Cardiac muscle cell (in vitro differentiated cells and primary cell): ENCODE measurements around the gene CDC45. TPM values are rescaled to one million over a fixed set of nuclear protein-coding genes. Genes with fewer than 3 reads are reported as not detected.

Source experiments
- DNase-seq, 2 donors: peaks; one replicate each; pipeline versions ENCODE4 v3.0.0 to v3.0.0-alpha.2; 2010 to 2017; ENCODE audit warnings: low read depth in 1 of 2, low spot score in 1 of 2
- H3K27ac ChIP-seq: fragments of 200-600 bp; sonication (generic); 2 replicates; pipeline ENCODE4 v1.5.1; 2016
- H3K27me3 ChIP-seq: fragments of 200-600 bp; sonication (generic); 2 replicates; pipeline ENCODE4 v1.6.0; 2016; ENCODE audit warnings: control low read depth
- H3K36me3 ChIP-seq: fragments of 200-600 bp; sonication (generic); 2 replicates; pipeline ENCODE4 v1.5.1; 2016; ENCODE audit warnings: control low read depth
- H3K4me1 ChIP-seq: fragments of 200-600 bp; sonication (generic); 2 replicates; pipeline ENCODE4 v1.8.1; 2017; ENCODE audit warnings: low read depth, mild to moderate bottlenecking, mixed run types
- H3K4me3 ChIP-seq: fragments of 200-600 bp; sonication (generic); 2 replicates; pipeline ENCODE4 v1.5.1; 2016; ENCODE audit warnings: mild to moderate bottlenecking
- H3K9me3 ChIP-seq: fragments of 200-600 bp; sonication (generic); 2 replicates; pipeline ENCODE4 v1.5.1; 2017; ENCODE audit warnings: low read depth, mild to moderate bottlenecking, control low read depth
- CTCF ChIP-seq: IDR thresholded peaks from 2 replicates; pipeline ENCODE4 v1.5.1; 2012; ENCODE audit warnings: low read depth, mild to moderate bottlenecking, low read length
- polyA plus RNA-seq: library from polyadenylated mRNA; unstranded; fragments of >200 nt; fragmentation: Nextera tagmentation; extraction: Ambion mirVana; gene quantifications from 2 replicates; pipeline ENCODE4 v1.2.1, GENCODE V29; 2016
- total RNA-seq: library from RNA; depleted of rRNA; stranded (reverse); fragments of >200 nt; gene quantifications from 2 replicates; pipeline ENCODE4 v1.2.3, GENCODE V29; 2016

CDC45 gene
- total and polyA plus RNA-seq, 2 experiments from 2014 or later = 7.6 to 15.5 TPM

- H3K27ac ChIP-seq = no peak overlapping the region
- no peaks in the 10 kb centered on the region for H3K9me3 ChIP-seq
- H3K36me3 ChIP-seq = no peaks in the 10 kb centered on the region
- H3K4me1 ChIP-seq = no peaks in the 10 kb centered on the region
- H3K4me3 ChIP-seq = no peak overlapping the region
- no peak for DNase-seq
- no peaks in the 10 kb centered on the region for H3K27me3 ChIP-seq
- TF ChIP-seq CTCF = no peak
These were observed 25.4 kb downstream of the CDC45 start for GRCh38 chr22:19504900-19505734.

GRCh38 chr22:19505735-19506126 lies 26.0 kb downstream of the CDC45 start:
- H3K4me1 ChIP-seq = no peaks in the 10 kb centered on the region

GRCh38 chr22:19506212-19506611 lies 26.5 kb downstream of the CDC45 start:
- H3K36me3 ChIP-seq = no peaks in the 10 kb centered on the region
- H3K27me3 ChIP-seq = no peaks in the 10 kb centered on the region
- no peak for TF ChIP-seq CTCF
- no peak overlapping the region for H3K27ac ChIP-seq
- no peak overlapping the region for H3K4me3 ChIP-seq
- no peaks in the 10 kb centered on the region for H3K9me3 ChIP-seq
- H3K4me1 ChIP-seq = no peaks in the 10 kb centered on the region
- DNase-seq = no peak

More at GRCh38 chr22:19505735-19506126, 26.0 kb downstream of the CDC45 start:
- no peak for DNase-seq
- no peaks in the 10 kb centered on the region for H3K9me3 ChIP-seq
- no peaks in the 10 kb centered on the region for H3K36me3 ChIP-seq
- no peak overlapping the region for H3K4me3 ChIP-seq
- no peak for TF ChIP-seq CTCF
- no peaks in the 10 kb centered on the region for H3K27me3 ChIP-seq
- no peak overlapping the region for H3K27ac ChIP-seq

- no peak for DNase-seq
- no peaks in the 10 kb centered on the region for H3K9me3 ChIP-seq
- no peak for TF ChIP-seq CTCF
- H3K4me3 ChIP-seq = no peak overlapping the region
- no peak overlapping the region for H3K27ac ChIP-seq
- H3K4me1 ChIP-seq = no peaks in the 10 kb centered on the region
- no peaks in the 10 kb centered on the region for H3K36me3 ChIP-seq
- no peaks in the 10 kb centered on the region for H3K27me3 ChIP-seq
These were observed 27.8 kb downstream of the CDC45 start for GRCh38 chr22:19507534-19507861.

- no peak overlapping the region for H3K27ac ChIP-seq
- no peaks in the 10 kb centered on the region for H3K9me3 ChIP-seq
- H3K4me3 ChIP-seq = no peak overlapping the region
- H3K27me3 ChIP-seq = no peaks in the 10 kb centered on the region
- no peak for DNase-seq
- no peaks in the 10 kb centered on the region for H3K36me3 ChIP-seq
- no peak for TF ChIP-seq CTCF
- no peaks in the 10 kb centered on the region for H3K4me1 ChIP-seq
These were observed 28.5 kb downstream of the CDC45 start for GRCh38 chr22:19508024-19508776.
